Mesothelial cell of epicardium (in vitro differentiated cells): ENCODE results near the gene CGN. TPM values are rescaled to one million over a fixed set of nuclear protein-coding genes. Genes with fewer than 3 reads are reported as not detected.
"Not testable (repeated sequence)": the region's sequence is repeated elsewhere in the genome, so short reads cannot be mapped to it uniquely, and the experiment has no call there.

Experiments used
- DNase-seq, 2 experiments: peaks; one replicate each; pipeline ENCODE4 v3.0.0; 2021; ENCODE audit warnings: low spot score in 2 of 2; ENCODE audit not compliant: unreplicated experiment in 2 of 2
- H3K27ac Mint-ChIP-seq: 2 replicates; pipeline ENCODE4 v1.8.0; 2021; ENCODE audit warnings: mixed read lengths
- H3K27me3 Mint-ChIP-seq: 2 replicates; pipeline ENCODE4 v1.8.0; 2021; ENCODE audit warnings: low read depth, mixed read lengths
- H3K36me3 Mint-ChIP-seq: 2 replicates; pipeline ENCODE4 v1.8.0; 2021; ENCODE audit warnings: mixed read lengths
- H3K4me1 Mint-ChIP-seq: 2 replicates; pipeline ENCODE4 v1.8.0; 2021; ENCODE audit warnings: mixed read lengths
- H3K4me3 Mint-ChIP-seq: 2 replicates; pipeline ENCODE4 v1.8.0; 2021; ENCODE audit warnings: mild to moderate bottlenecking, moderate library complexity, mixed read lengths
- H3K9me3 Mint-ChIP-seq: 2 replicates; pipeline ENCODE4 v1.8.0; 2021; ENCODE audit warnings: mixed read lengths
- CTCF ChIP-seq: fragments of 200-600 bp; sonication (generic); IDR thresholded peaks from one replicate; pipeline ENCODE4 v1.5.0; 2021; ENCODE audit warnings: antibody characterized with exemption; ENCODE audit not compliant: unreplicated experiment
- total RNA-seq: library from RNA; stranded (reverse); gene quantifications from 3 replicates; pipeline ENCODE4 v1.2.1, GENCODE V29; 2021

The CGN gene
- total RNA-seq, 1 donor from 2014 or later = 38.9 TPM

- H3K27me3 Mint-ChIP-seq = peaks cover 3% of the 10 kb centered on the region
- H3K9me3 Mint-ChIP-seq = no peaks in the 10 kb centered on the region
- TF ChIP-seq CTCF = no peak
- peak overlapping the region; percentile 56 for H3K27ac Mint-ChIP-seq
- peaks cover 40% of the 10 kb centered on the region for H3K4me1 Mint-ChIP-seq
- DNase-seq = no peak
- no peak overlapping the region for H3K4me3 Mint-ChIP-seq
- H3K36me3 Mint-ChIP-seq = peaks cover 3% of the 10 kb centered on the region
These were observed 7.2 kb downstream of the CGN start for GRCh38 chr1:151518431-151518830.

GRCh38 chr1:151518936-151519335, 7.7 kb downstream of the CGN start:
- Mint-ChIP-seq H3K36me3 (peaks cover 5% of the 10 kb centered on the region), H3K27me3 (no peaks in the 10 kb centered on the region), H3K9me3 (no peaks in the 10 kb centered on the region), H3K4me1 (peaks cover 35% of the 10 kb centered on the region), H3K27ac (peak overlapping the region; percentile 90), H3K4me3 (no peak overlapping the region)
- no peak for DNase-seq
- no peak for TF ChIP-seq CTCF

GRCh38 chr1:151519667-151520066, 8.5 kb downstream of the CGN start:
- Mint-ChIP-seq H3K4me3 (no peak overlapping the region), H3K4me1 (peaks cover 28% of the 10 kb centered on the region), H3K36me3 (peaks cover 10% of the 10 kb centered on the region), H3K27me3 (no peaks in the 10 kb centered on the region), H3K27ac (peak overlapping the region; percentile 90), H3K9me3 (no peaks in the 10 kb centered on the region)
- TF ChIP-seq CTCF = no peak
- DNase-seq = no peak

GRCh38 chr1:151520359-151520758, 9.2 kb downstream of the CGN start:
- Mint-ChIP-seq H3K27me3 (no peaks in the 10 kb centered on the region), H3K27ac (peak overlapping the region; percentile 90), H3K4me1 (peaks cover 26% of the 10 kb centered on the region), H3K36me3 (peaks cover 12% of the 10 kb centered on the region), H3K4me3 (no peak overlapping the region), H3K9me3 (no peaks in the 10 kb centered on the region)
- no peak for DNase-seq
- TF ChIP-seq CTCF = no peak

- H3K4me3 Mint-ChIP-seq, H3K27ac Mint-ChIP-seq, H3K9me3 Mint-ChIP-seq, DNase-seq, H3K27me3 Mint-ChIP-seq: not testable (repeated sequence)
- Mint-ChIP-seq H3K4me1 (peaks cover 16% of the 10 kb centered on the region), H3K36me3 (peaks cover 19% of the 10 kb centered on the region)
These were observed 11.2 kb downstream of the CGN start for GRCh38 chr1:151522427-151522826.

- no peaks in the 10 kb centered on the region for H3K27me3 Mint-ChIP-seq
- no peak overlapping the region for H3K27ac Mint-ChIP-seq
- no peak for DNase-seq
- no peak for TF ChIP-seq CTCF
- peaks cover 19% of the 10 kb centered on the region for H3K36me3 Mint-ChIP-seq
- H3K9me3 Mint-ChIP-seq = no peaks in the 10 kb centered on the region
- peaks cover 16% of the 10 kb centered on the region for H3K4me1 Mint-ChIP-seq
- H3K4me3 Mint-ChIP-seq = no peak overlapping the region
These were observed 12.1 kb downstream of the CGN start for GRCh38 chr1:151523326-151523725.
